Muscle of leg (tissue), 11 donors: ENCODE measurements around the gene NRXN3. TPM values are rescaled to one million over a fixed set of nuclear protein-coding genes. Genes with fewer than 3 reads are reported as not detected.

ENCODE experiments used
- DNase-seq: peaks from one replicate; pipeline ENCODE4 v3.0.0; 2013
- H3K27ac ChIP-seq: one replicate; pipeline ENCODE4 v1.5.1; 2013; ENCODE audit warnings: mild to moderate bottlenecking, low read length, control low read depth
- H3K27me3 ChIP-seq: one replicate; pipeline ENCODE4 v1.6.1; 2013; ENCODE audit warnings: low read length; ENCODE audit not compliant: control insufficient read depth, insufficient read depth
- H3K36me3 ChIP-seq: one replicate; pipeline ENCODE4 v1.6.1; 2013; ENCODE audit warnings: low read length; ENCODE audit not compliant: control insufficient read depth, insufficient read depth
- H3K4me1 ChIP-seq: one replicate; pipeline ENCODE4 v1.6.1; 2013; ENCODE audit warnings: low read length; ENCODE audit not compliant: control insufficient read depth, insufficient read depth
- H3K4me3 ChIP-seq: one replicate; pipeline ENCODE4 v1.5.1; 2013; ENCODE audit warnings: low read length, control low read depth
- H3K9me3 ChIP-seq: replicated peaks from 2 replicates; pipeline ENCODE4 v1.6.1; 2013; ENCODE audit warnings: low read depth, low read length; ENCODE audit not compliant: control insufficient read depth
- WGBS: methylation state at CpG from one replicate; pipeline ENCODE4 v1.1.5; 2013; ENCODE audit warnings: missing lambda C conversion rate; ENCODE audit not compliant: insufficient coverage; 5-methylcytosine and 5-hydroxymethylcytosine counted together
- polyA plus RNA-seq, 8 donors: library from polyadenylated mRNA; unstranded; fragments of 120-200 nt; gene quantifications; one replicate each; pipeline versions ENCODE4 v1.2.1 to v1.2.3, GENCODE V29; 2013; ENCODE audit warnings: inconsistent platforms in 1 of 8, low replicate concordance in 1 of 8; ENCODE audit not compliant: insufficient read length in 8 of 8, insufficient read depth in 1 of 8
- total RNA-seq: library from RNA; stranded (reverse); fragments of 120-200 nt; gene quantifications from one replicate; pipeline ENCODE4 v1.2.4, GENCODE V29; 2013

Gene NRXN3
- total and polyA plus RNA-seq, 9 donors: 0.49 to 1.9 (median 0.69) TPM

GRCh38 chr14:79699206-79699605 lies 1529.0 kb downstream of the NRXN3 start:
- Histone ChIP-seq H3K27me3 (no peaks in the 10 kb centered on the region), H3K4me3 (no peak overlapping the region), H3K36me3 (no peaks in the 10 kb centered on the region), H3K27ac (no peak overlapping the region), H3K4me1 (no peaks in the 10 kb centered on the region), H3K9me3 (no peaks in the 10 kb centered on the region)
- no CpG with 5 or more reads among the region's 2 CpGs for WGBS
- DNase-seq: peak; percentile 17

- no peaks in the 10 kb centered on the region for H3K36me3 ChIP-seq
- DNase-seq: no peak
- H3K4me1 ChIP-seq: no peaks in the 10 kb centered on the region
- H3K4me3 ChIP-seq: no peak overlapping the region
- no peaks in the 10 kb centered on the region for H3K27me3 ChIP-seq
- no peaks in the 10 kb centered on the region for H3K9me3 ChIP-seq
- H3K27ac ChIP-seq: no peak overlapping the region
These were observed 1531.2 kb downstream of the NRXN3 start for GRCh38 chr14:79701371-79701770.

GRCh38 chr14:79702197-79702596 lies 1532.0 kb downstream of the NRXN3 start:
- H3K27ac ChIP-seq: no peak overlapping the region
- no peak for DNase-seq
- no peaks in the 10 kb centered on the region for H3K9me3 ChIP-seq
- WGBS: 100% methylated on average over 1 of the region's 1 CpG
- H3K27me3 ChIP-seq: no peaks in the 10 kb centered on the region
- no peaks in the 10 kb centered on the region for H3K4me1 ChIP-seq
- H3K36me3 ChIP-seq: no peaks in the 10 kb centered on the region
- H3K4me3 ChIP-seq: no peak overlapping the region

- no peaks in the 10 kb centered on the region for H3K36me3 ChIP-seq
- no peaks in the 10 kb centered on the region for H3K4me1 ChIP-seq
- no peak for DNase-seq
- no peak overlapping the region for H3K27ac ChIP-seq
- H3K27me3 ChIP-seq: no peaks in the 10 kb centered on the region
- H3K4me3 ChIP-seq: no peak overlapping the region
- H3K9me3 ChIP-seq: no peaks in the 10 kb centered on the region
- WGBS: no CpG with 5 or more reads among the region's 7 CpGs
These were observed 1533.0 kb downstream of the NRXN3 start for GRCh38 chr14:79703209-79703608.

- Histone ChIP-seq H3K27me3 (no peaks in the 10 kb centered on the region), H3K4me1 (no peaks in the 10 kb centered on the region), H3K9me3 (no peaks in the 10 kb centered on the region), H3K27ac (no peak overlapping the region), H3K36me3 (no peaks in the 10 kb centered on the region), H3K4me3 (no peak overlapping the region)
- DNase-seq: no peak
- 80% methylated on average over 1 of the region's 6 CpGs for WGBS
These were observed 1534.1 kb downstream of the NRXN3 start for GRCh38 chr14:79704041-79704807.

GRCh38 chr14:79705126-79705894 lies 1535.1 kb downstream of the NRXN3 start:
- Histone ChIP-seq H3K9me3 (no peaks in the 10 kb centered on the region), H3K4me1 (no peaks in the 10 kb centered on the region), H3K36me3 (no peaks in the 10 kb centered on the region), H3K27ac (no peak overlapping the region), H3K27me3 (no peaks in the 10 kb centered on the region), H3K4me3 (no peak overlapping the region)
- DNase-seq: no peak
- WGBS: 63% methylated on average over 5 of the region's 11 CpGs

- DNase-seq: no peak
- Histone ChIP-seq H3K36me3 (no peaks in the 10 kb centered on the region), H3K9me3 (no peaks in the 10 kb centered on the region), H3K27ac (no peak overlapping the region), H3K27me3 (no peaks in the 10 kb centered on the region), H3K4me3 (no peak overlapping the region), H3K4me1 (no peaks in the 10 kb centered on the region)
- no CpG with 5 or more reads among the region's 2 CpGs for WGBS
These were observed 1536.2 kb downstream of the NRXN3 start for GRCh38 chr14:79706382-79706781.

- Histone ChIP-seq H3K4me1 (no peaks in the 10 kb centered on the region), H3K9me3 (no peaks in the 10 kb centered on the region), H3K27me3 (no peaks in the 10 kb centered on the region), H3K27ac (no peak overlapping the region), H3K4me3 (no peak overlapping the region), H3K36me3 (no peaks in the 10 kb centered on the region)
- WGBS: 69% methylated on average over 3 of the region's 9 CpGs
- no peak for DNase-seq
These were observed 1538.5 kb downstream of the NRXN3 start for GRCh38 chr14:79708426-79709388.

GRCh38 chr14:79709573-79709972 lies 1539.4 kb downstream of the NRXN3 start:
- Histone ChIP-seq H3K4me3 (no peak overlapping the region), H3K36me3 (no peaks in the 10 kb centered on the region), H3K27me3 (no peaks in the 10 kb centered on the region), H3K27ac (no peak overlapping the region), H3K4me1 (no peaks in the 10 kb centered on the region), H3K9me3 (no peaks in the 10 kb centered on the region)
- no CpG with 5 or more reads among the region's 3 CpGs for WGBS
- no peak for DNase-seq
